Activated naive CD8-positive, alpha-beta T cell treated with anti-CD3 and anti-CD28 coated beads, Interleukin-2, amount 10 ng/mL, durations not matched to agents 7 days and 5 days (primary cell): ENCODE measurements around the gene PRR35. TPM values are rescaled to one million over a fixed set of nuclear protein-coding genes. Genes with fewer than 3 reads are reported as not detected.

Experiments used
- ATAC-seq: fragments of 150-1000 bp; cut with Tn5 transposase; one replicate; pipeline ENCODE4 v1.10.0; 2021; ENCODE audit warnings: low read depth, moderate library complexity
- POLR2A ChIA-PET: fragments of 350-600 bp; sonication (Branson Sonifier 250); formaldehyde crosslinking; loops from one replicate; lab custom pipeline; 2021; ENCODE audit warnings: antibody characterized with exemption; lab: Charles Lee
- DNase-seq: peaks from one replicate; pipeline ENCODE4 v3.0.0; 2021
- H3K27ac Mint-ChIP-seq: one replicate; pipeline ENCODE4 v1.8.0; 2022; ENCODE audit warnings: mild to moderate bottlenecking, mixed read lengths
- H3K27me3 Mint-ChIP-seq: one replicate; pipeline ENCODE4 v1.8.0; 2022; ENCODE audit warnings: mild to moderate bottlenecking, moderate library complexity, mixed read lengths
- H3K36me3 Mint-ChIP-seq: one replicate; pipeline ENCODE4 v1.8.0; 2021; ENCODE audit warnings: mild to moderate bottlenecking, mixed read lengths
- H3K4me1 Mint-ChIP-seq: one replicate; pipeline ENCODE4 v1.8.0; 2021; ENCODE audit warnings: mixed read lengths
- H3K4me3 Mint-ChIP-seq: one replicate; pipeline ENCODE4 v1.8.0; 2022; ENCODE audit warnings: mild to moderate bottlenecking, moderate library complexity, mixed read lengths
- H3K9me3 Mint-ChIP-seq: one replicate; pipeline ENCODE4 v1.8.0; 2021; ENCODE audit warnings: mixed read lengths
- total RNA-seq, 2 experiments: library from RNA; stranded (reverse); gene quantifications; one replicate each; pipeline ENCODE4 v1.2.3, GENCODE V29; 2021

The PRR35 gene
- total RNA-seq, 2 experiments from 2014 or later = not detected

GRCh38 chr16:533391-534123 lies 26.6 kb upstream of the PRR35 start:
- no peak overlapping the region for H3K4me3 Mint-ChIP-seq
- DNase-seq (no peak), ATAC-seq (no peak)
- POLR2A ChIA-PET = no interaction called here
- H3K9me3 Mint-ChIP-seq = no peaks in the 10 kb centered on the region
- H3K36me3 Mint-ChIP-seq = peaks cover 2% of the 10 kb centered on the region
- H3K27me3 Mint-ChIP-seq = no peaks in the 10 kb centered on the region
- no peak overlapping the region for H3K27ac Mint-ChIP-seq
- peaks cover 3% of the 10 kb centered on the region for H3K4me1 Mint-ChIP-seq

- Mint-ChIP-seq H3K36me3 (peaks cover 4% of the 10 kb centered on the region), H3K9me3 (no peaks in the 10 kb centered on the region), H3K4me3 (no peak overlapping the region), H3K27ac (no peak overlapping the region), H3K27me3 (no peaks in the 10 kb centered on the region), H3K4me1 (peaks cover 1% of the 10 kb centered on the region)
- POLR2A ChIA-PET = no interaction called here
- DNase-seq (no peak), ATAC-seq (no peak)
Measured at GRCh38 chr16:534135-534534, 26.1 kb upstream of the PRR35 start.

GRCh38 chr16:534856-535445 lies 25.2 kb upstream of the PRR35 start:
- Mint-ChIP-seq H3K4me1 (no peaks in the 10 kb centered on the region), H3K36me3 (peaks cover 4% of the 10 kb centered on the region), H3K27ac (no peak overlapping the region), H3K27me3 (no peaks in the 10 kb centered on the region), H3K4me3 (no peak overlapping the region), H3K9me3 (no peaks in the 10 kb centered on the region)
- ATAC-seq (no peak), DNase-seq (no peak)
- POLR2A ChIA-PET = no interaction called here

- Mint-ChIP-seq H3K36me3 (peaks cover 4% of the 10 kb centered on the region), H3K4me1 (no peaks in the 10 kb centered on the region), H3K27ac (no peak overlapping the region), H3K9me3 (no peaks in the 10 kb centered on the region), H3K4me3 (no peak overlapping the region), H3K27me3 (no peaks in the 10 kb centered on the region)
- POLR2A ChIA-PET = interaction anchor here (0.9 kb wide), 1 partner anchor 8 kb away, joined by 3 read pairs; the partner anchor contains the start of gene CAPN15
- DNase-seq = no peak
- ATAC-seq = no peak
Measured at GRCh38 chr16:535446-536405, 24.5 kb upstream of the PRR35 start.

GRCh38 chr16:536746-537145 lies 23.4 kb upstream of the PRR35 start:
- H3K4me1 Mint-ChIP-seq = no peaks in the 10 kb centered on the region
- POLR2A ChIA-PET = interaction anchor here (0.9 kb wide), 1 partner anchor 9 kb away, joined by 3 read pairs; the partner anchor contains the start of gene CAPN15
- H3K9me3 Mint-ChIP-seq = no peaks in the 10 kb centered on the region
- H3K27me3 Mint-ChIP-seq = no peaks in the 10 kb centered on the region
- no peak overlapping the region for H3K27ac Mint-ChIP-seq
- peaks cover 4% of the 10 kb centered on the region for H3K36me3 Mint-ChIP-seq
- DNase-seq = no peak
- H3K4me3 Mint-ChIP-seq = no peak overlapping the region
- no peak for ATAC-seq

GRCh38 chr16:537415-538335 lies 22.5 kb upstream of the PRR35 start:
- H3K9me3 Mint-ChIP-seq = no peaks in the 10 kb centered on the region
- POLR2A ChIA-PET = no interaction called here
- no peak overlapping the region for H3K27ac Mint-ChIP-seq
- no peak overlapping the region for H3K4me3 Mint-ChIP-seq
- no peaks in the 10 kb centered on the region for H3K27me3 Mint-ChIP-seq
- ATAC-seq = no peak
- no peaks in the 10 kb centered on the region for H3K4me1 Mint-ChIP-seq
- peaks cover 4% of the 10 kb centered on the region for H3K36me3 Mint-ChIP-seq
- DNase-seq = no peak

- Mint-ChIP-seq H3K36me3 (peaks cover 4% of the 10 kb centered on the region), H3K27me3 (no peaks in the 10 kb centered on the region), H3K4me3 (no peak overlapping the region), H3K27ac (no peak overlapping the region), H3K9me3 (no peaks in the 10 kb centered on the region), H3K4me1 (no peaks in the 10 kb centered on the region)
- no peak for ATAC-seq
- POLR2A ChIA-PET = no interaction called here
- DNase-seq = no peak
Measured at GRCh38 chr16:539901-540530, 20.2 kb upstream of the PRR35 start.

GRCh38 chr16:540645-541340 lies 19.4 kb upstream of the PRR35 start:
- H3K4me1 Mint-ChIP-seq = no peaks in the 10 kb centered on the region
- POLR2A ChIA-PET = no interaction called here
- DNase-seq (no peak), ATAC-seq (no peak)
- H3K9me3 Mint-ChIP-seq = no peaks in the 10 kb centered on the region
- H3K36me3 Mint-ChIP-seq = peaks cover 4% of the 10 kb centered on the region
- no peaks in the 10 kb centered on the region for H3K27me3 Mint-ChIP-seq
- H3K27ac Mint-ChIP-seq = no peak overlapping the region
- no peak overlapping the region for H3K4me3 Mint-ChIP-seq

- Mint-ChIP-seq H3K27me3 (no peaks in the 10 kb centered on the region), H3K4me3 (no peak overlapping the region), H3K36me3 (peaks cover 2% of the 10 kb centered on the region), H3K9me3 (no peaks in the 10 kb centered on the region), H3K4me1 (no peaks in the 10 kb centered on the region), H3K27ac (no peak overlapping the region)
- POLR2A ChIA-PET = no interaction called here
- DNase-seq (no peak), ATAC-seq (no peak)
Measured at GRCh38 chr16:543301-544164, 16.7 kb upstream of the PRR35 start.

- H3K36me3 Mint-ChIP-seq = no peaks in the 10 kb centered on the region
- POLR2A ChIA-PET = interaction anchor here (0.6 to 0.7 kb wide), 2 partner anchors 15 to 43 kb away, joined by 3 read pairs; no protein-coding TSS in a partner anchor
- no peaks in the 10 kb centered on the region for H3K27me3 Mint-ChIP-seq
- H3K27ac Mint-ChIP-seq = no peak overlapping the region
- H3K4me3 Mint-ChIP-seq = no peak overlapping the region
- H3K4me1 Mint-ChIP-seq = no peaks in the 10 kb centered on the region
- no peaks in the 10 kb centered on the region for H3K9me3 Mint-ChIP-seq
- ATAC-seq (no peak), DNase-seq (no peak)
Measured at GRCh38 chr16:544517-544916, 15.7 kb upstream of the PRR35 start.
